GM10266 (cell line): ENCODE results near the gene SLC9A3.

Source experiments
- DNase-seq: peaks from one replicate; pipeline ENCODE4 v3.0.0; 2012; ENCODE audit errors: extremely low spot score
- CTCF ChIP-seq: IDR thresholded peaks from 2 replicates; pipeline ENCODE4 v1.5.1; 2012; ENCODE audit warnings: mild to moderate bottlenecking, low read depth; ENCODE audit not compliant: control insufficient read depth, insufficient read depth; ENCODE audit errors: missing control alignments

SLC9A3 gene

GRCh38 chr5:555058-555623 lies 30.9 kb upstream of the SLC9A3 start:
- DNase-seq = no peak

GRCh38 chr5:554284-554988 lies 30.2 kb upstream of the SLC9A3 start:
- TF ChIP-seq CTCF = no peak

More at GRCh38 chr5:555058-555623, 30.9 kb upstream of the SLC9A3 start:
- TF ChIP-seq CTCF = no peak

GRCh38 chr5:553874-554273 lies 29.6 kb upstream of the SLC9A3 start:
- TF ChIP-seq CTCF = no peak
- DNase-seq = no peak

More at GRCh38 chr5:554284-554988, 30.2 kb upstream of the SLC9A3 start:
- no peak for DNase-seq

GRCh38 chr5:551406-551805 lies 27.2 kb upstream of the SLC9A3 start:
- DNase-seq = no peak
- TF ChIP-seq CTCF = no peak

GRCh38 chr5:549229-549628 lies 25.0 kb upstream of the SLC9A3 start:
- TF ChIP-seq CTCF = no peak

GRCh38 chr5:548256-548655 lies 24.0 kb upstream of the SLC9A3 start:
- no peak for TF ChIP-seq CTCF
- DNase-seq = no peak

More at GRCh38 chr5:549229-549628, 25.0 kb upstream of the SLC9A3 start:
- no peak for DNase-seq

- TF ChIP-seq CTCF = no peak
- no peak for DNase-seq
These were observed 23.1 kb upstream of the SLC9A3 start for GRCh38 chr5:547086-547924.
